Stimulated activated CD4-positive, alpha-beta T cell treated with anti-CD3 and anti-CD28 coated beads, TNF-alpha, amount 100 ng/mL, for 24 hours (primary cell): Measurements from ENCODE around the gene AACS.
"Not testable (repeated sequence)": the region's sequence is repeated elsewhere in the genome, so short reads cannot be mapped to it uniquely, and the experiment has no call there.

Source experiments
- DNase-seq, 3 experiments: peaks; one replicate each; pipeline ENCODE4 v3.0.0-alpha.2; 2020; ENCODE audit warnings: low read depth in 3 of 3

The AACS gene, protein sequence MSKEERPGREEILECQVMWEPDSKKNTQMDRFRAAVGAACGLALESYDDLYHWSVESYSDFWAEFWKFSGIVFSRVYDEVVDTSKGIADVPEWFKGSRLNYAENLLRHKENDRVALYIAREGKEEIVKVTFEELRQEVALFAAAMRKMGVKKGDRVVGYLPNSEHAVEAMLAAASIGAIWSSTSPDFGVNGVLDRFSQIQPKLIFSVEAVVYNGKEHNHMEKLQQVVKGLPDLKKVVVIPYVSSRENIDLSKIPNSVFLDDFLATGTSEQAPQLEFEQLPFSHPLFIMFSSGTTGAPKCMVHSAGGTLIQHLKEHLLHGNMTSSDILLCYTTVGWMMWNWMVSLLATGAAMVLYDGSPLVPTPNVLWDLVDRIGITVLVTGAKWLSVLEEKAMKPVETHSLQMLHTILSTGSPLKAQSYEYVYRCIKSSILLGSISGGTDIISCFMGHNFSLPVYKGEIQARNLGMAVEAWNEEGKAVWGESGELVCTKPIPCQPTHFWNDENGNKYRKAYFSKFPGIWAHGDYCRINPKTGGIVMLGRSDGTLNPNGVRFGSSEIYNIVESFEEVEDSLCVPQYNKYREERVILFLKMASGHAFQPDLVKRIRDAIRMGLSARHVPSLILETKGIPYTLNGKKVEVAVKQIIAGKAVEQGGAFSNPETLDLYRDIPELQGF

DNA sequence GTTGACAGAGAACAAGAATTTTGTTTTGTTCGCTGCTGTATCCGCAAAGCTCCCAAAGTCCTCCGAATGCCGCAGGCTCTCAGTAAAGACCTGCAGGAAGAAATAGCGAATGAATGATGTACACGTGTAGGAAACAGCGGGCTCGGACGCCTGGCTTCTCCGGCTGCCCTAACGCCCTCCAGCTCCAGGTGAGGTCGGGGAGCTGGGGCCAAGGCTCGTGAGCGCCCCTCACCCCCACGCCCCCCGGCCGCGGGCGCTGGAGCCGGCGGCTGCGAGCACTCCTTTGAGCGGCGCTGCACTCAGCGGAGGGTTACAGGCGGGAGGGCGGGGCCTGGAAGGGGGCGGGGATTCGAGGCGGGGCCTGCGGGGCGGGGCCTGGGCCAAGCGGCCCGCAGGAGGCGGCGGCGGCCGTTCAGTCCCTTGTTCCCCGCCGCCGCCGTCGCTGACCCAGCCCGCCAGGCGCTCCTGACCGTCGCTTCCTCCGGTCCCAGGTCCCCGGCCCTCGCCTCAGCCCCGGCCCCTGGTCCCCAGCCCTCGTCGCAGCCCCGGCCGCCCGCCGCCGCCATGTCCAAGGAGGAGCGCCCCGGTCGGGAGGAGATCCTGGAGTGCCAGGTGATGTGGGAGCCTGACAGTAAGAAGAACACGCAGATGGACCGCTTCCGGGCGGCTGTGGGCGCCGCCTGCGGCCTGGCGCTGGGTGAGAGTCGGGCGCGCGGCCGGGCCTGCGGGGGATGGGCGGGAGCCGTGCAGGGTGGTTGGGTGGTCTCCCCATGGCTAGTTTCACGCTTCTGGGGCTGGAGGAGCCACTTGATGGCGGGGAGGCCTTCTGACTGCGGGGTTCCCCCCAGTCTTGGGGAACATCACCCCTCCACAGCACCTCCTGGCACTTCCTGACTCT lies at the start of gene AACS:
AACS (plus strand) TSS at position 415 of the 898 bp plus-strand sequence; CDS start at position 565, 150 bp downstream.
- peak; percentile 54 to 75 (median 58) for DNase-seq

DNA sequence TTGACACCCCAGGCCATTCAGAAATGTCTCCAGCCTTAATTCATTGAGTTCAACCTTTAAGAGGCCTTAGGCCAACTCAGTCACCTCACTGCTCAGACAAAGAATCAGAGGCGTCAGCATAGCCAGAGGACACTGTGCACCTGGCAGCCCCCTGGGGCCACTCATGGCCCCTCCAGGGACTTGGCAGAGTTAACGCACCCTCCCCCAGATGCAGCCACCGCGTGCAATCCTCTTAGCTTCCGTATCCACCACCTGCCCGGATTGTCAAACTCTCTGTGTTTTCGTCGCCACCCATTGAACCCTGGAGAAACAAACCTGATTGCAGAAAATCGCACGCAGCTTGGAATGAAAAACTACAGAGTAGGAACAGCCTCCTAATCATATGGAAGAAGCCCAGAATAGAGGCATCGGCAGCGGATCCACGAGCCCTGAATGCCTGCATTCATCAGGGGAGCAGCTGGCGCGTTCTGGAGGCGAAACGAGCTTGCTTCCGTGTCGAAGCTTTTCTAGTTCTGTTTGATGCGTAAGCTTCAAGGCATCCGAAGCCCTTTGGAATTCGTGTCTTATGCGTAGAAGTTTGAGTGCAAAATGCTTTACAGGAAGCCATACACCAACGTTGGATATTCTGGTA lies 49.4 kb upstream of the AACS start:
- no peak for DNase-seq

DNA sequence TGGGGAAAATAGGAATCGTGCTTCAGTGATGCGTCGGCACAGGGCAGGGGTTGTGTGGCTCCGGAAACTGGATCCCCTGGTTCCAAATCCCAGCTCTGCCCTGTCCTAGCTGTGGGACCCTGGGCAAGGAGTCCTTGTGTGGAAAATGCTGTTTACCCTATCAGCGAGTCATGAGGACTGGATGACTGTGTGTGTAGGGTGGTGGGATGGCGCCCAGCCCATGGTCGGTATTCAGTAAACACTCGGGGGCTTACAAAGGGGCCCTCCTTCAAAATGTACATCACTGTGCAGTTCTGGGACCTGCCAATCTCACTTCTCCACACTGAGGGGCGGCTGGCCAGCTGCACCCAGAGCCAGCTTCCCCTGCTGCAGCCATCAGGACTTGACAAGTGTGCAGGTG lies 47.4 kb upstream of the AACS start:
- DNase-seq: no peak

DNA sequence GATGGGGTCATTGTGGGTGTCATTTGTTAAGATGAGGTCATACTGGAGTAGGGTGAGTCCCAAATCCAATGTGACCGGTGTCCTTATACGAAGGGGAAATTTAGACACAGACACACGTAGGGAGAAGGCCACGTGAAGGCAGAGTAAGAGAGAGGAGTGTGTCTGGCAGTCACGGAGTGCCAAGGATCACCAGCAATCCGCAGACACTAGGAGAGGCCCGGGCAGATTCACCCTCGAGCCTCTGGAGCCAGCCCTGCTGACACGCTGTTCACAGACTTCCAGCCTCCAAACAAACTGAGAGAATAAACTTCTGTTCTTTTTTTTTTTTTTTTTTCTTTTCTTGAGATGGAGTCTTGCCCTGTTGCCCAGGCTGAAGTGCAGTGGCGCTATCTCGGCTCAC lies 46.9 kb upstream of the AACS start:
- no peak for DNase-seq

DNA sequence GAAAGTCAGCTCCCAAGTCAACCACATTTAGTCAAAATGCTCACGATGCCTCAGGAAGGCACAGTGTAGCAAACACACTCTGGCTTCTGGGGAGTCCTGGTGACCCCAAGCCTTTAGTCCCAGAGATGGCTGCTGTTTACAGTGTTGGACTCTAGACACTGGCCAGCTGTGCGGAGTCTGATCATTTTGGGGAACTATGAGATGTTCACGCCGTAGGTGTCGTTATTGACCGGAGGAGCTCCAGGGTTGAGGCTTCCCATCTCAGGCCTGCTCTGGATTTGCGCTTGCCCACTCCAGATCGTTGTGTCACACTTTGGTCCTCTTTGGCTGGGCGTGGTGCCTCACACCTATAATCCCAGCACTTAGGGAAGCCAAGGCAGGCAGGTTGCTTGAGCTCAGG lies 44.1 kb upstream of the AACS start:
- DNase-seq: no peak

DNA sequence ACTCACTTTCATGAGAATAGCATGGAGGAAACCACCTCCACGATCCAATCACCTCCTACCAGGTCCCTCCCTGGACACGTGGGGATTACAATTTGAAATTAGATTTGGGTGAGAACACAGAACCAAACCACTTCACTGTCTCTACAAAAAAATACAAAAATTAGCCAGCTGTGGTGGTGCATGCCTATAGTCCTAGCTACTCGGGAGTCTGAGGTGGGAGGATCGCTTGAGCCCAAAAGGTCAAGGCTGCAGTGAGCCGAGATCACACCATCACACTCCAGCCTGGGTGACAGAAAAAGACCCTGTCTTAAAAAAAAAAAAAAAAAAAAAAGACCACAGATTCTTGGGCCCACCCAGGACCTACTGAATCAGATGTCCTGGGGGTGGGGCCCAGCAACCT lies 43.5 kb upstream of the AACS start:
- DNase-seq: no peak

DNA sequence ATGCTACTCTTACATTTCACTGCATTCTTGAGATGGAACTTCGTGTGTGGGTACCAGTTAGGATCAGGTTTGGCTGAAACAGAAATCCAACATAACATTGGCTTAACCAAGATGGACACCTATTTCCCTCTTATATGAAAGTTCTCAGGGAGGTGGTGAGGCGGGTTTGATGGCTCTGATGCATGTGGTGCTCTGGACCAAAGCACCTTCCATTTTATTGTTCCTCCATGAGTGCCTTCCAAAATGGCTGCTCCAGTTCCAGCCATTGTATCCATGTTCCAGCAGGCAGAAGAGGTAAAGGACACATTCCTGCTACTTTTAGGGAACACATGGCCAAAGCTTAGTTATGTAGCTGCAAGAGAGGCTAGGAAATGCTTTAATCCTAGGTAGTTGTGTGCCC lies 42.2 kb upstream of the AACS start:
- DNase-seq: no peak

DNA sequence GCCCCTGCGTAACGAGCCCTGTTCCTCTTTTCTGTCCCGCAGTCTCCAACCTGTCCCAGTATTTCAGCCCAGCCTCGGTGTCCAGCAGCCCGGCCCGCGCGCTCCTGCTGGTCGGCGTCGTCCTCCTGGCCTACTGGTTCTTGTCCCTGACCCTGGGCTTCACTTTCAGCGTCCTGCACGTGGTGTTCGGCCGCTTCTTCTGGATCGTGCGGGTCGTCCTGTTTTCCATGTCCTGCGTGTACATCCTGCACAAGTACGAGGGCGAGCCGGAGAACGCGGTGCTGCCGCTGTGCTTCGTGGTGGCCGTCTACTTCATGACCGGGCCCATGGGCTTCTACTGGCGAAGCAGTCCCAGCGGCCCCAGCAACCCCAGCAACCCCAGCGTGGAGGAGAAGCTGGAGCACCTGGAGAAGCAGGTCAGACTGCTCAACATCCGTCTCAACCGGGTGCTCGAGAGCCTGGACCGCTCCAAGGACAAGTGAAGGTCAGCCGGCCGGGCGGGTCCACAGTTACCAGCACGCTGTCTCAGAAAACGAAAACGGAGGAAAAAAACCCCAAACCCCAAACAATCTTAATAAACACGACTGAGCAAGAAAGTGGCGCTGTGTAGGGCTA lies 40.2 kb upstream of the AACS start:
- DNase-seq: no peak

DNA sequence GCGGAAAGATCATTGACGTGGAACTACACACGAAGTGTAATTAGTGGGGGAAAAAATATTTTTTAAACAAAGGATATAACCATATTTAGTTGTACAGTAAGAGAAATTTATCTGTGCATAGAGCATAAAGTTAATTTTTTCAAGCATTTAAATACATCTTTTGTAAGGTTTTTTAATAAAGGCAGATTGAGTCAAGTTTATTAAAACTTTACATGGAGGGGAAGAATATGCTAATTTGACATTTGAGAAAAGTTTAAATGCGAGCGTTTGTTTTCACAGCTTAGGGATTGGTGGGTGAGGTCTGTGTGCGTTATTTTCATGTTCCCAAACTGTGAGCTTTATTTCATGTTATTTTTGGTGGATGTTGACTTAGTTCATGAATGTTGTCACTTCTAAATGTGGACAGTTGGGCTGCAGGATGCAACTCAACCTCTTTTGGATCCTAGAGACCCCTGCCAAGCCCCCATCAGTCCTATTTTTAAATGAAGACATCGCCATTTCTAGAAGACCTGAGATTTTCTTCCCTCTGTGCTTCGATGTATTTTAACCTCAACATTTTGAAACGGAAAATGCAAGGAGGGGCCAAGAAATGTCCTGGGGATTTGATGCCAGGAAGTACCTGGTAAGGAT lies 39.5 kb upstream of the AACS start:
- DNase-seq: no peak

DNA sequence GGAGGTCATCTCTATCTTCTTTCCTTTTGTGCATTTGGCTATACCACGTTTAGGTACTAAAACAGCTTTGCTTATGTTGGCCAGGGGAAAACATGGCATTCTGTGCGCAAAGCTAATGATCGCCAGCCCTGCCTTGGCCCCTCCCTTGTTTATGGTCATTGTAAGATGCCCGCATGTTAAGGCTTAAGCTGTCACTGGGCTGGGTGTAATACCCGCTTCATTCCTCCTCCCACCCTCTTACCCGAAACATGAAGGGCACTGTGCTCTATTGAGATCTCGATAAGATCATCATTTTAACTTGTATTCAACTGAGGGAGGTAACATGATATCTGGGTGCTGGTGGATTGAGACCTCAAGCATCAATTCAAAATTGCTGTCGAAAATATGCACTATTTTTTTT lies 37.1 kb upstream of the AACS start:
- no peak for DNase-seq

DNA sequence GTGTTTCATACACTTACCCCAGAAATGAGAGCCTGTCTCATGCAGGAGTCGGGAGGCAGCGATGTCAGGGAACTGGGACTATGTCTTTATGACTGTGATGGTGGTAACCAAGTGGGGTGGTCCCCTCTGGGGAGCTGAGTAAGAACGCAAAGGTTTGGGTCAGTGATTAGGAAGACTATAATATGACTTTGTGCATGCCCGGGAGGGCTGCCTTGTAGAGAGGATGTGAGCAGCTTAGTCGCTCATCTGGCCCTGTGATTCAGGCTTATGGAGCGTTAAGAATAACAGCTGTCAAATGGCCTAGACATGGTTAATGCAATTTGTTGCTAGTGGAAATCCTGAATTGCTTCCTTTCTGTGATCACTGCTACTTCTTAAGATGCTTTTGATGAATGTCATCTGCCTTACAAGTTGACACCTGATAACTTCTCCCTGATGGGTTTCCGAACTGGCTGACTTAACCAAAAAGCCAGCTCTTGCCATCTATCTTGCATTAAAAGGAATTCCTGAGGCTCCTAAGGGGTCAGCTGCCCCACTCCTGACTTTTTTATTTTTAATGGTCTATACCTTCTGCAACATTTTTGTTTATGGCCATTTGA lies 35.4 kb upstream of the AACS start:
- DNase-seq: no peak

DNA sequence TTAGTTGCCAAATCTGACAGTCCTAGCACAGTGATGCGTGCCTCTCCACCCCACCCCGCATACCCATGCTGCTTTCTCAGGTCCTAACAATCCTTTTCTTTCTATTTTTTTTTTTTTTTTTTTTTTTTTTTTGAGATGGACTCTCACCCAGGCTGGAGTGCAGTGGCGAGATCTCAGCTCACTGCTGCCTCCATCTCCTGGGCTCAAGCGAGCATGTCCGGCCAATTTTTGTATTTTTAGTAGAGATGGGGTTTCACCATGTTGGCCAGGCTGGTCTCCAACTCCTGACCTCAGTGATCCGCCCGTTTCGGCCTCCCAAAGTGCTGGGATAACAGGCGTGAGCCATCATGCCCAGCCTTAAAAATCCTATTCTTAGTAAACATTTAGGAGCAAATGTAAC lies 33.8 kb upstream of the AACS start:
- not testable (repeated sequence) for DNase-seq

DNA sequence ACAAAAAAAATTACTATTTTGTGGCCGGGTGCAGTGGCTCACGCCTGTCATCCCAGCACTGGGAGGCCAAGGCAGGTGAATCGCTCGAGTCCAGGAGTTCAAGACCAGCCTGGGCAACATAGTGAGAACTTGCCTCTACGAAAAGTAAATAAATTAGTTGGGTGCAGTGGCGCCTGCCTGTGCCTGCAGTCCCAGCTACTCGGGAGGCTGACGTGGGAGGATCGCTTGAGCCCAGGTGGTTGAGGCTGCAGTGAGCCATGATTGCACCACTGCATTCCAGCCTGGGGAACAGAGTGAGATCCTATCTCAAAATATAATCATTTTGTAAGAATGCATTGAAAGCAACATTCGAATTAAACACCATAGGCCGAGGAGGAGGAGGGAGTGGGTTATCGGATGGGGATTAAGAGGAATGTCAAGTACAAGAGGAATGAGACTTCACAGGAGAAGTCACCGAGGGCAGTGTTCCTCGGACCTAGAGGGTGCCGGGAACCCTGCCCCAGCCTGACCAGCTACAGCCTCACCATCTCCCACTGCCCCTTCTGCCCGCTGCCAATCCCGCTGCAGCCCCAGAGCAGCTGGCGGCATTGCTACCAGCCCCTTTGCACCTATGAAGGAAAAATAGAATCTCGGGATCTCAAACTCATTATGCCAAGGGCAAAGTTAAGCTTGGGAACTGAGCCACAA lies 32.6 kb upstream of the AACS start:
- no peak for DNase-seq

DNA sequence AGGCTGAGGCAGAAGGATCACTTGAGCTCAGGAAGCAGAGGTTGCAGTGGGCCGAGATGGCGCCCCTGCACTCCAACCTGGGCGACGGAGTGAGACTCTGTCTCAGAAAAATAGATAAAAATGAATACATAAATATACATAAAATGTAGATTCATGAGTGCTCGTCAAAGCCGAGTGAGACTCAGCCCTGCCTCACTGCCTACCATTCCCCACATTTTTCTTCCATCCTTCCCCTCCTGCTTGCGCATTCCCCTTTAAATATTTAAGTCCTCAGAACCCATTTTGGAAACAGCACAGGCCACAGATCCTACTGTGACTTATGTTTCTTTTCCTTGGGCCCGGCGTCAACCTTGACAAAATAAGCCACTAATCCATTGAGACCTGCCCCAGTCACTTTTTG lies 31.9 kb upstream of the AACS start:
- DNase-seq: no peak

DNA sequence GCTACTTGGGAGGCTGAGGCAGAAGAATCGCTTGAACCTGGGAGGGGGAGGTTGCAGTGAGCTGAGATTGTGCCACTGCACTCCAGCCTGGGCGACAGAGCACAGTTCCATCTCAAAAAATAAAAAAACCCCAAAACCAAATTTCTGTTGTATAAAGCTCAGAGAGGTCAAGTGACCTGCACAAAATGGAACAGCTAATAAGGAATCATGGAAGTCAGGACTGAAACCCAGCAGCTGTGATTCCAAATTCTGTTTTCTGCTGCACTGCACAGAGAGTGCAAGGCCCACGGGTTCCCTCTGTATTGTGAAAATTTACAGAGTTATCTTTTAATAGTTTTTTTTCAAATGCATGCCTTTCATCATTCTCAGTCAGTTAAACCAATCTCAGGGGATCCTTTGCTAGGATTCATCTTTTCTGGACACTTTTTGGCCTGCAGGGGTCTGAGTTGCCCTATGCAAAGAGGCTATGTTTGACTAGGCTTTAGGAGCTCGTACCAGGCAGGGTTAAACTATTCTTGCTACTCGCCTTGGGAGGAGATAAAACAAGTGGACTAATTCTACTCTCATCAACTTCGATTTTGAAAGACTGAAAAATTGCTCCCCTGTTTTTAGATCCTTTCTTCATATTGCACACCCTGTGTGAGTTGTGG lies 26.1 kb upstream of the AACS start:
- DNase-seq: no peak

DNA sequence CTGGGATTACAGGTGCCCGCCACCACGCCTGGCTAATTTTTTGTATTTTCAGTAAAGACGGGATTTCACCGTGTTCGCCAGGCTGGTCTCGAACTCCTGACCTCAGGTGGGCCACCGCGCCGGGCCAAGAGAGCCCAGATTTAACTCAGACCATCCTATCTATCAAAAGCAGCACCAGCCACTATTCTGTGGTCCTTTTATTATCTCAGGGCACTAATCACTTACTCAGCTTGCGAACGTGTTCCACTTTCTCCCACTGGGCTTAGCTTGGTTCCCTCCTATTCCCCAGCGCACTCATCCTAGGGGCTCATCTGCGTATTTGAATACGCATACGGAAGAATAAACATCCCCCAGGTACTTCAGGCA lies 16.2 kb upstream of the AACS start:
- no peak for DNase-seq

DNA sequence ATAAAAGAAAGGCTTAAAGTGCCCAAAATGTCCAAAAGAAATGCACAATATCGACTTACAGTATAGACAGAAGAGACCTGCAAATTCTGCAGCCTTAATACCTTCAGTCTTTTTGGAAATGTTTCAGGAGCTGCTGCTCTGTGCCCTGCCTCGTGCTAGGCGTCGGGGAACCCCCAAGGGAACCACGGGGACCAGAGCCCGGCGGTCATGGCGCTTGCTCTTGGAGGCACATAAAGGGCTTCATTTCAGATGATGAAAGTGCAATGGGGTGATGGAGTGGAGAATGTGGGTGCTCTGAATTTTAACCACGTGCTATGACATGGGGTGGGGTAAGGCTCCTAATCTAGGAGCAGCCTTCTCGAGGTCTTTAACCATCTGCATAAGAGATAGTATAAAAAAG lies 14.8 kb upstream of the AACS start:
- no peak for DNase-seq

DNA sequence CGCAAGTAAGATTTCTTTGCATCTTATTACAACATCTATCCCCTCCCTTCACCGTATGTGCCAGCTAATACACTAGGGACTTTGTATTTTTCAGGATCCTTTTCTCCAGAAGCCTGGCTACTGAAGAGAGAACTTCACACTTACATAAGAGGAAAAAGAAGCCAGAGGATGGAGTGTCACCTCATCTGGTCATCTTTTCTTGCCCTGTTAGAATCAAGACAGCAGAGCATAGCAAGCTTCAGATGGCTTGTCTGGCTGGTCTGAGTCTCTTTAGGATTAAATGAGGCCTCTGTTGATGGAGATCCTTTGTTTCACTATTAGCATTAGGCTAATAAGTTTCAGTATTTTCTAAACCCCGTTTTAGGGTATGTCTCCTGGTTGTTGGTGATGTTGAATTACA lies 14.4 kb upstream of the AACS start:
- no peak for DNase-seq

DNA sequence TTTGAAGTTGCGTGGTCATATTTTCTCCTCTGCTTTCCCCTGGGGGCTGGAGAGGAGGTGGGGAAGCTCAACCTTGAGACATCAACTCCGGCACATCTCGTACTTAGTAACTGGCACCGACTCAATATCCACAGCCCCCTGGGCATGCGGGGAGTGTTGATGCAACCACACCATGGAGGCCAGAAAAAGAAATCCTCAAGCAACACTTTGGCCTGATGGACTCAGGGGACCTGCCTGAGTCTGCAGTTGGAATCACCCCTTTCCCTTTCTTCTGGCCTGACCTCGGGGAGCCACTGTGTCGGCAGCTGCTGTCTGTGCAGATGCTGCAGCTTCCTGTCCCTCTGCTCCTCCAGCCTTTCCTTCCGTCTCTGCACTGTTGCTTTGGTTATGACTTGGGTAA lies 11.4 kb upstream of the AACS start:
- DNase-seq: no peak

DNA sequence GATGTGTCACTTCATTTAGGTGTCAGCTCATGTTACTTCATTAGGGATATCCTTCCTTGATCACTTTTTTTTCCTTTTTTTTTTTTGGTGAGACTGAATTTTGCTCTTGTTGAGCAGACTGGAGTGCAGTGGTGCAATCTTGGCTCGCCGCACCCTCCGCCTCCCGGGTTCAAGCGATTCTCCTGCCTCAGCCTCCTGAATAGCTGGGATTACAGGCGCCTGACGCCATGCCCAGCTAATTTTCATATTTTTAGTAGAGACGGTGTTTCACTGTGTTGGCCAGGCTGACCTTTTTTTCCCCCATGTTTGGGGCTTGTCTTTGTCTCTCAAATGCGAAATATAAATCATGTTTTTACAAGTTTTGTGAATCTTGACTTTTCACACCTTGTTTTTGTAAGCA lies 9.6 kb upstream of the AACS start:
- no peak for DNase-seq
